Mammary epithelial cell (primary cell): Measurements from ENCODE around the gene KIF26B.

Source experiments
- EZH2 ChIP-seq: IDR thresholded peaks from 2 replicates; pipeline ENCODE4 v1.6.1; 2012; ENCODE audit warnings: low read length, inconsistent platforms, borderline replicate concordance
- TF ChIP-seq, protein P1 (sequence below), 2 donors: IDR thresholded peaks in 1 of 2; conservative IDR thresholded peaks in 1 of 2; 2 replicates each; pipeline ENCODE4 v1.5.1; 2011 to 2012; ENCODE audit warnings: inconsistent platforms in 2 of 2, low read length in 2 of 2, mild to moderate bottlenecking in 2 of 2, control low read depth in 1 of 2, low read depth in 1 of 2; ENCODE audit not compliant: insufficient read depth in 1 of 2; ENCODE audit errors: extremely low read depth in 1 of 2

- TF ChIP-seq EZH2: no peak
- TF ChIP-seq, protein P1, sequence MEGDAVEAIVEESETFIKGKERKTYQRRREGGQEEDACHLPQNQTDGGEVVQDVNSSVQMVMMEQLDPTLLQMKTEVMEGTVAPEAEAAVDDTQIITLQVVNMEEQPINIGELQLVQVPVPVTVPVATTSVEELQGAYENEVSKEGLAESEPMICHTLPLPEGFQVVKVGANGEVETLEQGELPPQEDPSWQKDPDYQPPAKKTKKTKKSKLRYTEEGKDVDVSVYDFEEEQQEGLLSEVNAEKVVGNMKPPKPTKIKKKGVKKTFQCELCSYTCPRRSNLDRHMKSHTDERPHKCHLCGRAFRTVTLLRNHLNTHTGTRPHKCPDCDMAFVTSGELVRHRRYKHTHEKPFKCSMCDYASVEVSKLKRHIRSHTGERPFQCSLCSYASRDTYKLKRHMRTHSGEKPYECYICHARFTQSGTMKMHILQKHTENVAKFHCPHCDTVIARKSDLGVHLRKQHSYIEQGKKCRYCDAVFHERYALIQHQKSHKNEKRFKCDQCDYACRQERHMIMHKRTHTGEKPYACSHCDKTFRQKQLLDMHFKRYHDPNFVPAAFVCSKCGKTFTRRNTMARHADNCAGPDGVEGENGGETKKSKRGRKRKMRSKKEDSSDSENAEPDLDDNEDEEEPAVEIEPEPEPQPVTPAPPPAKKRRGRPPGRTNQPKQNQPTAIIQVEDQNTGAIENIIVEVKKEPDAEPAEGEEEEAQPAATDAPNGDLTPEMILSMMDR (conservative IDR thresholded peaks at IDR 0.05 in 1 of 2, IDR thresholded peaks at IDR 0.05 in 1 of 2; ENCODE audit: extremely low read depth in 1 of 2, insufficient read depth in 1 of 2, low read depth in 1 of 2, low read length in 2 of 2): no peak
These were observed 85.9 kb downstream of the KIF26B start for GRCh38 chr1:245240648-245241165.
